Measurements from ENCODE around the gene ANO9.

The ANO9 gene

GRCh38 chr11:441418-442274, at the start of gene ANO9:
ANO9 (minus strand) TSS chr11:442011; CDS start chr11:441926, 85 bp downstream.
- no peak for DNase-seq (ENCODE audit: low read depth)

- no peak for DNase-seq (ENCODE audit: low read depth)
Observed at GRCh38 chr11:491358-491757, 49.5 kb upstream of the ANO9 start.

GRCh38 chr11:490930-491260, 49.1 kb upstream of the ANO9 start:
- DNase-seq (ENCODE audit: low read depth): no peak

GRCh38 chr11:490186-490929, 48.5 kb upstream of the ANO9 start:
- no peak for DNase-seq (ENCODE audit: low read depth)

GRCh38 chr11:489610-490185, 47.9 kb upstream of the ANO9 start:
- DNase-seq (ENCODE audit: low read depth): no peak

GRCh38 chr11:488992-489391, 47.2 kb upstream of the ANO9 start:
- no peak for DNase-seq (ENCODE audit: low read depth)

GRCh38 chr11:488579-488978, 46.8 kb upstream of the ANO9 start:
- no peak for DNase-seq (ENCODE audit: low read depth)

GRCh38 chr11:488062-488461, 46.3 kb upstream of the ANO9 start:
- no peak for DNase-seq (ENCODE audit: low read depth)

GRCh38 chr11:487571-488021, 45.8 kb upstream of the ANO9 start:
- DNase-seq (ENCODE audit: low read depth): no peak

GRCh38 chr11:486189-486588, 44.4 kb upstream of the ANO9 start:
- no peak for DNase-seq (ENCODE audit: low read depth)

GRCh38 chr11:484616-485015, 42.8 kb upstream of the ANO9 start:
- no peak for DNase-seq (ENCODE audit: low read depth)

- DNase-seq (ENCODE audit: low read depth): no peak
Observed at GRCh38 chr11:479311-479710, 37.5 kb upstream of the ANO9 start.

- no peak for DNase-seq (ENCODE audit: low read depth)
Observed at GRCh38 chr11:477052-477715, 35.4 kb upstream of the ANO9 start.

- DNase-seq (ENCODE audit: low read depth): no peak
Observed at GRCh38 chr11:476416-476815, 34.6 kb upstream of the ANO9 start.

- no peak for DNase-seq (ENCODE audit: low read depth)
Observed at GRCh38 chr11:475941-476340, 34.1 kb upstream of the ANO9 start.

GRCh38 chr11:474914-475506, 33.2 kb upstream of the ANO9 start:
- no peak for DNase-seq (ENCODE audit: low read depth)

- DNase-seq (ENCODE audit: low read depth): no peak
Observed at GRCh38 chr11:473962-474785, 32.4 kb upstream of the ANO9 start.

- no peak for DNase-seq (ENCODE audit: low read depth)
Observed at GRCh38 chr11:473415-473814, 31.6 kb upstream of the ANO9 start.

- no peak for DNase-seq (ENCODE audit: low read depth)
Observed at GRCh38 chr11:472816-473215, 31.0 kb upstream of the ANO9 start.

GRCh38 chr11:472272-472671, 30.5 kb upstream of the ANO9 start:
- DNase-seq (ENCODE audit: low read depth): no peak

GRCh38 chr11:471468-472145, 29.8 kb upstream of the ANO9 start:
- no peak for DNase-seq (ENCODE audit: low read depth)
